Adrenal gland (tissue), 5 donors: ENCODE data around the gene VEGFB.

ENCODE experiments used
- POLR2A ChIP-seq, 2 donors: fragments of 450-650 bp; IDR thresholded peaks; one replicate each; pipeline ENCODE4 v1.6.1; 2017; ENCODE audit warnings: antibody characterized with exemption in 2 of 2, mild to moderate bottlenecking in 2 of 2, moderate library complexity in 1 of 2
- TF ChIP-seq, protein P1 (sequence below), 6 experiments: fragments of 450-650 bp in 4 of 6; fragments of 200-600 bp in 2 of 6; sonication (generic) in 1 of 6; IDR thresholded peaks; 1 replicate in 5 of 6; 2 replicates in 1 of 6; pipeline versions ENCODE4 v1.5.1 to v1.8.0; 2016 to 2021; ENCODE audit warnings: antibody characterized with exemption in 6 of 6, mild to moderate bottlenecking in 2 of 6, moderate library complexity in 1 of 6
- donor health status: DM: no; HTN: no; CAD: no.

- TF ChIP-seq POLR2A (IDR thresholded peaks at IDR 0.05), result peak; percentile 44 to 71
- TF ChIP-seq, protein P1, sequence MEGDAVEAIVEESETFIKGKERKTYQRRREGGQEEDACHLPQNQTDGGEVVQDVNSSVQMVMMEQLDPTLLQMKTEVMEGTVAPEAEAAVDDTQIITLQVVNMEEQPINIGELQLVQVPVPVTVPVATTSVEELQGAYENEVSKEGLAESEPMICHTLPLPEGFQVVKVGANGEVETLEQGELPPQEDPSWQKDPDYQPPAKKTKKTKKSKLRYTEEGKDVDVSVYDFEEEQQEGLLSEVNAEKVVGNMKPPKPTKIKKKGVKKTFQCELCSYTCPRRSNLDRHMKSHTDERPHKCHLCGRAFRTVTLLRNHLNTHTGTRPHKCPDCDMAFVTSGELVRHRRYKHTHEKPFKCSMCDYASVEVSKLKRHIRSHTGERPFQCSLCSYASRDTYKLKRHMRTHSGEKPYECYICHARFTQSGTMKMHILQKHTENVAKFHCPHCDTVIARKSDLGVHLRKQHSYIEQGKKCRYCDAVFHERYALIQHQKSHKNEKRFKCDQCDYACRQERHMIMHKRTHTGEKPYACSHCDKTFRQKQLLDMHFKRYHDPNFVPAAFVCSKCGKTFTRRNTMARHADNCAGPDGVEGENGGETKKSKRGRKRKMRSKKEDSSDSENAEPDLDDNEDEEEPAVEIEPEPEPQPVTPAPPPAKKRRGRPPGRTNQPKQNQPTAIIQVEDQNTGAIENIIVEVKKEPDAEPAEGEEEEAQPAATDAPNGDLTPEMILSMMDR (IDR thresholded peaks at IDR 0.05), result peak in 1 of 6 experiments; percentile 18
These were observed 8.5 kb upstream of the VEGFB start, which contains the start of the genes NUDT22 and TRPT1 for GRCh38 chr11:64225608-64226506.
